Ramos (cell line): ENCODE data around the gene TSC1.
"Not testable (repeated sequence)": the region's sequence is repeated elsewhere in the genome, so short reads cannot be mapped to it uniquely, and the experiment has no call there.

Experiments
- in situ Hi-C: fragments of 300-500 bp; cut with MboI; formaldehyde crosslinking; loops from one replicate; pipeline ENCODE4 v1.14.3; 2022; ENCODE audit warnings: low sequenced_read_pairs; ENCODE audit not compliant: unreplicated experiment

TSC1 gene

DNA sequence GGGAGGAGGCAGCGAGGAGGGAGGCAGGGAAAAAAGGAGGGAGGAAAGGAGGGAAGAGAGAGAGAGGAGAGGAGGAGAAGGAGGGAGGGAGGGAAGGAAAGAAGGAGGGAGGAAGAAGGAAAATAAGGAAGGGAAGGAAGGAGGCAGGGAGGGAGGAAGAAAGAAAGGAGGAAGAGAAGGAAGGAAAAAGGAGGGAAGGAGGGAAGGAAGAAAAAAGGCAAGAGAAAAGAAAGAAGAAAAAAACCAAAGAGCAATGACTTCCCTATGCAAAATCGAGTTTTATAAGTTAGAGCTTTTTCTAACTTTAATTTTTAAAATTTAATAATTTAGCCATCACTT is 33.7 kb upstream of the TSC1 start:
- in situ Hi-C loops: no loop called here

DNA sequence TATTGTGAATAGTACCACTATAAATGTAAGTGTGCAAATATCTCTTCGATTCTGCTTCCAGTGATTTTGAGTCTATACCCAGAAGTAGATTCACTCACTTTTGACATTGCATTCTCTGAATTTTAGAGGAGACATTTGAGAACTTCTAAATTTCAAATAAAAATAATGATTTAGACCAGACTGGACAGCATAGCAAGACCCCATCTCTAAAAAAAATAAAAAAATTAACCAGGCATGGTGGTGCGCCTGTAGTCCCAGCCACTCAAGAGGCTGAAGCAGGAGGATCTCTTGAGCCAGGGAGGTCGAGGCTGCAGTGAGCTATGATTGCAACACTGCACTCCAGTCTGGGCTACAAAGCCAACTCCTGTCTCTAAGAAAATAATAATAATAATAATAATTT is 32.2 kb upstream of the TSC1 start:
- in situ Hi-C loops: no loop called here

DNA sequence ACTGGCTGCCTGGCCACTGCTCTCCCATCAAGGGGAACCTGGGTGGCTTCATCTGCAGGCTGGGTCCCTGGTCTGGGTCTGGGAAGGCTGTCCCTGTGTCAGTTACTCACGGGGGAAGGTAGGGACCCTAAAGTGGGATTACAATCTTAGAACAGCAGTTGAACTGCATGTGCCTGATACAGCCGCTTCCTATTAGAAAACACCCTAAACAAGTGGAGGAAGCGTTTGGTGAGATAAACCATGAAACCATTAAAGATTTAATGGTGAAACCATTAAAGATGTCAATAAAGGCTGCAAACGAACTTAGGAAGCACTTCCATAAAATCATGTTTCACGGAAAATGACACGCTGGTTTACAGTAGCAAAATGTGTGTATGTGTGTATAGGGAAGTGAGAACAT is 31.5 kb upstream of the TSC1 start:
- in situ Hi-C loops: no loop called here

DNA sequence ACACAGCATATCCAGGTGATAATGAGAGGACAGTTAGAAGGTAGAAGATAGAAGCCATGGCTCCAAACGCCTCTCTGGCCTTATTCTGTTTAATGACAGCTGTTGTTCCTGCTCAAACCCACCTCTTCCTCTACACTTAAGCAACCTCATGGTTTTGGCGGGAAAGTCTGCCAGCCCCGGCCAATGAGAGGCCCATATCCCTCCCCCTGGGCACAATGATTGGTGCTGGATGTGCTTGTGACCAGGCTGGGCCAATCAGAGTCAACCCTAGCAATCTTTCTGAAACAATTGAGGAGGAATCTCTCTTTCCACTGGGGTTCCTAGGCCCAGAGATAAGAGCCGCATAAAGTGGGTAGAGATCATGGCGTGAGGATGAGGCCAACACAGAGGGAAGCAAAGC is 29.3 kb upstream of the TSC1 start:
- in situ Hi-C loops: no loop called here

DNA sequence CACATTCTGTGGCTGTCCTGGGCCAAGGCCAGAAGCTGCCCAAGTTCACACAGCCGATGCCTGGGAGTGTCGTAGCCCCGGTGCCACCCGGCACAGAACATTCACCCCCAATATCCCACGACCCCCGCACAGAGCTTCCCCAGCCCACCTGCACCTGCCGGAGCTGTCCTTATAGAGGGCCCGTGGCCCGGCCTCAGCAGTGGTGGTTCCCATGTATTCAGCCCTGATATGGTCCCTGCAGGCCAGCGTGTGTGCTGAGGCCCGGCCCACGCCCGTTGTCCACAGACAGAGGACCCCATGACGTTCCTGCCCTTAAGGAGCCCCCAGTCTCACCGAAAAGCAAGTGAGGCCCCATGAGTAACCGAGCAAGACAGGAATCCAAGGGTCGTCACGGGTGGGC is 28.8 kb upstream of the TSC1 start:
- in situ Hi-C loops: no loop called here

DNA sequence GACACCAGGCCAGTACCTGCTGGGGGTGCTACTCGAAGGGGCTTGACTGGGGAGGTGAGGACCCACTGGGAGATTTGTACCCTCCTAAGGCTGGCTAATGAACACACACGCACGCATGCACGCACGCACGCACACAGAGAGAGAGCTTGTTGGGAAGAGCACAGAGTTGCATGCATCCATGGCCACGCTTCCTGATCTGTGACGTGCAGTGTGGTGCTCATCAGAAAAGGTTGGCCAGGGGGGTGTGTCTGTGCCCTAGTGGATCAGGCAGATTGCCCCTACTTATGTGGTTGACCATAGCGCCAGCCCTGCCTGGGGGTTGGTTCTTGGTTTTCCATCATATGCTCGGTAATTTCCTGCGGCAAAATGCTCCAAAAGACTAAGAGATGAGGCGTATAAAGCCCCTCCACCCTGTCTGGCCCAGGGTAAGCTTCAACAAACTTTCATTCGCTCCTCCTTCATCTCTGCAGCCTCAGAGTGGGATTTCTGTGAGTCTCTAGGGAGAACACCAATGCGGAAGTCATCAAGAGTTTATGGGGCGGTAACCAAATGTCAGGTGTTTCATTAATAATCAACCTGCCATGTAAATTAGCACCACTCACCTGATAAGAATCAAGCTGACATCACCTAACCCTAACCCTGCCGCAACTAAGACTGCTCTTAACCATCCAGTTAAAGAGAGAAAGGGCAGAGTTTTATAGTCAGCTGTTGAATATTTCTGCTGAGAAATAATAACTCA is 26.1 kb upstream of the TSC1 start:
- in situ Hi-C loops: no loop called here

DNA sequence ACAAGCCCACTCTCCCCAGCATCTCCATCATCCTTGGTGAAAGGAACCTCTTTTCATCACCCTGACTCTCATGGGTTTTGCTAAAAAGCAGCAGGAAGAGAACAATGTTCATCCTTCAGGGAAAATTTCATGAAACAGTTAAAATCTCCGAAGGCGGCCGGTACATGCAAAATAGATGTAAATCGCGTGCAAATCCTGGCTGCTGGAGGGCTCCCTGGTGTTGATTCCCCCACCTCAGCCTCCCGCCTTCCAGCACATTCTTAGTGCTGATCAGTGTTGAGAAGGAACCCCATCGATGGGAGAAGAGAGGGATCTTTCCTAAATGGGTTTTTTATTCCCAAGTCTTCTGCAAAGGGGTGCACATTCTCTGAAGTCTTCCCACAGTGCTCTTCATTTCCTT is 25.4 kb upstream of the TSC1 start:
- in situ Hi-C loops: no loop called here

DNA sequence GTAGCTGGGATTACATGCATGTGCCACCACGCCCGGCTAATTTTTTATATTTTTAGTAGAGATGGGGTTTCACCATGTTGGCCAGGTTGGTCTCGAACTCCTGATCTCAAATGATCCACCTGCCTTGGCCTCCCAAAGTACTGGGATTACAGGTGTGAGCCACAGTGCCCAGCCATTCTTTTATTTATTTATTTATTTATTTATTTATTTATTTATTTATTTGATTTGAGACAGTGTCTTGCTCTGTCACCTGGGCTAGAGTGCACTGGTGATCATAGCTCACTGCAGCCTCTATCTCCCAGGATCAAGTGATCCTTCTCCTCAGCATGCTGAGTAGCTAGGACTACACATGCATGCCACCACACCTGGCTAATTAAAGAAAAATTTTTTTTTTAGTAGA is 23.5 kb upstream of the TSC1 start:
- in situ Hi-C loops: not testable (repeated sequence)

DNA sequence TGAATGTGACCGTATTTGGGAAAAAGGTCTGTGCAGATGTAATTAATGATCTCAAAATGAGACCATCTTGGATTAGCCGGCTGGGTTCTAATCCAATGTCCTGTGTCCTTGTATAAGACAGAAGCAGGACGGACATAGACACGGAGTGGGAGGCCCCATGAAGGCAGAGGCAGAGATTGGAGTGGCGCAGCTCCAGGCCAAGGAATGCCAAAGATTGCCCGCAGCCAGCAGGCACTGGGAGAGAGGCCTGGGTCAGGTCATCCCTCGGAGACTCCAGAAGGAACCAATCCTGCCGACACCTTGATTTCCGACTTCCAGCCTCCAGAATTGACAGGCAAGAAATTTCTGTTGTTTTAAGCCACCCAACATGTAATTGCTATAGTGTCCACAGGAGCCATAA is 21.1 kb upstream of the TSC1 start:
- in situ Hi-C loops: no loop called here

DNA sequence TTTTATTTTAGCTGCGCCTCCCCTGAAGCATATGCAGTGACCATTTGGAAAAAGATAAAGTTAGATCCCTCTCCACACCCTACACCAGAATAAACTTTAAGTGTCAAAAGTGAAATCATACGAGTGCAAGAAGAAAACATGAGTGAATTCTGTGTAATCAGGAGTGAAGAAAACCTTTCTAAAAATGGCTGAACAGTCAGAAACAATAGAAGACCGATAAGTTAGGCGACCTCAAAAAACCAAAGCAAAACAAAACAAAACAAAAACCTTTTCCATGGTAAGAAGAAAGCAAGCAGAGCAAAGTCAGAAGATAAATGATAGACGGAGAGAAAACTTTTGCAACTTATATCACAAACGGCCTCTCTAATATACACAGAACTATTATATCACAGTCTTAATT is 16.6 kb upstream of the TSC1 start:
- in situ Hi-C loops: no loop called here

DNA sequence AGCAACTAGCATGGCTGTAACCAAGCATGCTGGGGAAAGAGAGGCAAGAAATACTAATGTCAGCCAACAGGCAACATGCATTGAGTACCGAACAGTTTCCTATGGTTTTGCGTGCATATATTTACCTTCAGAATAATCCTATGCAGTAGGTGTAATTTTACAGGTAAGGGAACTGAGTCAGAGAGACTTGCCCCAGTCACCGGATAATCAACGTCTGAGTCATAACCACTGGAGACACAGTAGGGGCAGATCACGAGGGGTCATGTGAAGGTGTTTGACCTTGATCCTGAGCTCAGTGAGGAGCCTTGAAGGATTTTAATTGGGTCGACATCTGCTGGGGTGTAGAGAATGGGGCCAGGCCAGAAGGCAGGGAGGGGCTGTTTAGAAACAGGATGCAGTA is 13.4 kb upstream of the TSC1 start:
- in situ Hi-C loops: no loop called here

DNA sequence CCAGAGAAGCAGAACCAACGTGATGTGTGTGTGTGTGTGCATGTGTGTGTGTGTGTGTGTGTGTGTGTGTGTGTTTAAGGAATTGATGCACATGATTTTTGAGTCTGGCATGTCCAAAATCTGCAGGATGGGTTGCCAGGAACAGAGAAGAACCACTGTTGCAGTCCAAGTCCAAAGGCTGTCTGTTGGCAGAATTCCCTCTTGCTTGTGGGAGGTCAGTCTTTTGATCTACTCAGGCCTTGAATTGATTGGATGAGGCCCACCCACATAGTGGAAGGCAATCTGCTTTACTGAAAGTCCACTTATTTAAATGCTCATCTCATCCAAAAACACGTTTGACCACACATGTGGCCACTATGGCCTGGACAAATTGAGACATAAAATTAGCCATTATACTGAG is 11.4 kb upstream of the TSC1 start:
- in situ Hi-C loops: no loop called here

DNA sequence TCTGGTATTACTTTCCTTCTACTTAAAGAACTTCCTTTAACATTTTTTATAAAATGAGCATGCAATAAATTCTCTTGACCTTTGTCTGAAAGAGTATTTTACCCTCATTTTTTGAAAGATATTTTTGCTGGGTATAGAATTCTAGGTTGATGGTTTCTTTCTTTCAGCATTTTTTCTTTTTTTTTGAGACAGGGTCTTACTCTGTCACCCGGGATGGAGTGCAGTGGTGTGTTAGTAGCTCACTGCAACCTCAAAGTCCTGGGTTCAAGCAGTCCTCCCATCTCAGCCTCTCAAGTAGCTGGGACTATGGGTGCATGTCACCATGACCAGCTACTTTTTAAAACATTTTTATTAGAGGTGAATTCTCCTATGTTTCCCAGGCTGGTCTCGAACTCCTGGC is 10.7 kb upstream of the TSC1 start:
- in situ Hi-C loops: no loop called here

DNA sequence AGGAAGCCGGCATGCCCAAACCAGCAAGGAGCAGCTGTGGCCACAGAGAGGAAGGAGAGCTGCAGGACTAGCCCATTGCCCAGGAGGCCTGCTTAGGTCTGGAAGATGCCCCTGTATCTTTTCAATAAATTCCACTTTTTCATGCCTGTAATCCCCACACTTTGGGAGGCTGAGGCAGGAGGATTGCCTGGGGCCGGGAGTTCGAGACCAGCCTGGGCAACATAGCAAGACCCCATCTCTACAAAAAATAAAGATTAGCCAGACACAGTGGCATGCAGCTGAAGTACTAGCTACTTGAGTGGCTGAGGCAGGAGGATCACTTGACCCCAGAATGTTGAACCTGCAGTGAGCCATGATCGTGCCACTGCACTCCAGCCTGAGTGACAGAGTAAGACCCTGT is 5.3 kb upstream of the TSC1 start:
- in situ Hi-C loops: no loop called here

DNA sequence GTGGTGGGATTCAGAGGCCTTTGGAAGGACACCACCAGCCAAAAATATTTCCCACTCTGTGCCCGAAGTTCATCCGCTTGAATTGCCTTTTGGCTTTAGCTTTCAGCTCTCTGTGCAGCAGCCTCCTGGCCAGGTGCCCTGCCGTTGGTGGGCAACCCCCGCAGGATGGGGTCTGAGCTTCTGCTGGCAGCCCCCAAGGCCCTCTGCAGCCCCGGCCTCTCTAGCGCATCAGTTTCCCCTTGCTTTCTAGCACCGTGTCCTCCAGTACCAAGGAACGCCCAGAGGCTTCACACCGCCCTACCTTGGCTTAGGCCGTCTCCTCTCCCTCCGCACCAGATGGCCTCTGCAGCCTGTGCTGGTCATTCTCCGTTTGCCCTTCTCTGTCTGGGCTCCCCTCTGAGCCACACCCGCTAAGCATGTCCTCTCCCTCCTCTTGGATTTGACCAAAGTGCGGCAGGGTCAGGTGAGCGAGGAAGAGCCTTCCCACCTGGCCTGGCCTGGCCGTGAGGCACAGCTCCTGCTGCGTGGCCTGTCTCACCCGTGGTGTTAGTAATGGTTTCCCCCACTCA is 4.2 kb upstream of the TSC1 start:
- in situ Hi-C loops: no loop called here

DNA sequence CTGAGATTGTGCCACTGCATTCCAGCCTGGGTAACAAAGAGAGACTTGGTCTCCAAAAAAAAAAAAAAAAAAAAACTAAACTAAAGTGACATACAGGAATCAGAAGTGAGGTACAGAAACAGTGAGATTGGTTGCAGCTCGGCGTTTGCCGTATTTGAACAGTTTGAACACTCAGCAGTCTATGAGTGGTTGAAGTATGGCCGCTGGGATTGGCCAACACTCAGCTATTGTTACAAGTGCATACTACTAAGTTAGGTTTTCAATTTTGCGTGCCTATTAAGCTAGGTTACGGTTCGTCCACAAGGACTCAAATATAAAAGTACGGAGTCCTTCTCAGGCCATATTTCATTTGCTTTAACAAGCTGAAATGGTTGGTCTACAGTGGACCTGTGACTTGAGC is 3.3 kb upstream of the TSC1 start:
- in situ Hi-C loops: no loop called here

DNA sequence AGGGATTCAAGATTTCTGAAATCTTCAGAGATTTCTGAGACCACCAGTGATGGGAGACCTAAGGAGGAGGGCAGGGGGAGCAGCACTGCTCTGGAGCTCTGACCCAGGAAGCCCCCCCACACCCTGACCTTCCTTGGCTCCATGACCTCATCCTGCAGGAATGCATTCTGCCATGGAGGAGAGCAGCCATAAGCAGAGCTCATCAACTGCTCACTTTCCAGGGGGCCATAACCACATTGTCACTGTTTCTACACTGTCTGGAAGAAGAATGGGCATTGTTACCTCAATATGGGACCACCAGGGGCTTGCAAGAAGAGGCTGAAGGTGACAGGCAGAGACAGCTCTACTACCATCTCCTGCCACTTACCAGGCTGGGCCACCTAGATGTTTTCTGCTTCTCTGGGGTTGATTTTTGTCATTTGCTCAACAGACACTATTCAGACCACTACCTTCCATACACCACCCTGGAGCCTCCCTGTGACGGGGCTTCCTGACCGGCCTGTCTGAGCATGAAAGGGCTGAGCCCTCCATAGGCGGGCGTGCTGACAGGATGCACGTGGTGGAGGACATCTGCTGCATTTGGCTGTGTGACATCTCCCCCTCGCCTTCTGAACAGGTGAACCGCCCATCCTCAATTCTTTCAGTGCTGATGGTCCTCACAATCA is 2.3 kb upstream of the TSC1 start:
- in situ Hi-C loops: no loop called here

DNA sequence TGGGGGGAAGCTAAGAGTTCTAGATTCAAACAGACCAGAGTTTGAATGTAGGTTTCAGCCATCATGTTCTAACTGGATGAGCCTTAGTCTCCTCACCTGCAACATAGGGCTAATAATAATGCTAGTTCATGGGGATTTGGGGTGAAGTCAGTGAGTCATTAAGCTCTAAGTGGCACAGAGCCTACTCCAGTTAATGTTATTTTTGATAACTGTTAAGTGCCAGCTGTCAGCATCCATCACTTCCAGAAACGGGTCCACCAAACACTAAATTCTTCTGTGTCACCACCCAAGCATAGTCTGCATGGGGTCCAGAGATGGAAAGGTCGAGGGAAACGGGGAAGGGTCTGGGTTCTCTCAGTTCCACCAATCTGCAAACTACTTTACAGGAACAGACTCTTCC is 1.8 kb upstream of the TSC1 start:
- in situ Hi-C loops: no loop called here

DNA sequence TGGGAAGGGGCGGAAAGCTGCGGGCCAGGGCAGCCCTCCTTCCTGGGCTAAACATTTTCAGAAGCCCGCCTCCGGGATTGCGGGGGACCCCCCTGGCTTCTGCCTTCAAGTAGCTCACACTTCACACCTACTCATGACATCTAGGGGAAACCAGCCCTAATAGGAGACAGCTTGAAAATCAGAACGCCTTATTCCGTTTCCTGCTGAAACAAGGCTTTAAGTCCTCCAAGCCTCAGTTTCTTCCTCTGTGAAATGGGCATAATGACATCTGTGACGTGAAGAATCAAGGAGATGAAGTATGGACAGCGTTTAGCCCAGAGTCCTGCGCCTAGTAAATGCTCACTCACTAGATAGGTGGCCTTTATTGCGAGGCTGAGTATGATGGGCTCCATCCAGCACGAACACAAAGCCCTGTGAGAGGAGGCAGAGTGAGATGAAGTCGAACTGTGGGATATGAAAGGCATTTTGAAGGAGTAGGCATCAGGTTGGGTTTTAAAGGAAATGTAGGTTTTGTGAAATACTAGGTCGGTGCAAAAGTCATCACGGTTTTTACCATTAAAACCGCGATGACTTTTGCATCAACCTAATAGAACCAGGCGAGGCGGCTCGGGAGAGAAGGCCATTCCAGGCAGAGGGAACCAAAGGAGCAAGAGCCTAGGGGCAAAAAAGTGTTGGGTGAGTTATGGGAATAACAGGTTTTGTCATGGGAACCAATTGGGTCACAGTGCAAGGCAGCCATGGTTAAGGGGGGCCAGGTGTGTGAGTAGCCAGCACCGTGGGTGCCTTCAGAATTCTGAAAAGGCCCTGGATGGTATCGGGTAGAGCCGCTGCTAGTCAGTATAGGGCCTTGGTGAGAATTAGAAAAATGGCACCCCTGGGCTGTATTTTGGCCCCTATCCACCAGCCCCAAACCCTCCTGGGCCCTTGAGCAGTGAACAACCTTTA is 1.0 kb upstream of the TSC1 start:
- in situ Hi-C loops: no loop called here

DNA sequence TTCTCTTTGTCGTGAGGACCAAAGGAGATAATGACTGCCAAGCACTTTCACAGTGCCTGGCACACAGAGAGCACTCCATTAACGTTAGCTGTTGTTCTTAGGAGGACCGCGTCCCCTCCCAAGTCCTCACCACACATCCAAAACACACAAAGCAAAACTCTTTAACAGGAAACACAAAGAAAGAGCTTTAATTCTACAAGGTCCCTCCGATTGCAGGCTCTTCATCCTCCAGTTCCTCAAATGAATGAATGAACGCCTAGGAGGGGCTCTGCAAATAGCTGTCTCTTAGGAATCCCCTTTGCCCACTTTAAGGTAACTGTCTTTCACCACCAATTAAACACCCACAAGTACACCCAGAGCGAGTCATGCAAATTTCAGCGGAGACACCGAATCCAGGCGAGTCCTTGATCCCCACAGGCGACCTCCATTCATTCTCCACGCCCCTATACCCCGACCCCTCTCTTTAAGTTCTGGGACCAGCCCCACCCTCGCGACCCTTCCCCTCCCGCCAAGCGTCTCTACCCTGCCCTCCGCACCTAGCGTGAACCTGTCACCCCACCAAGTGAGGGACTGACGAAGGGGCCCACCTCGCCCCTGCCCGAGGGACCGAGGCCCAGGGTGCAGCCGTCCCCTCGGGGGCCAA is 644 bp downstream of the TSC1 start:
- in situ Hi-C loops: no loop called here
